Inferior parietal cortex (tissue), 1 donor: ENCODE data around the gene EML5.

Source experiments
- DNase-seq: peaks from one replicate; pipeline ENCODE4 v3.0.0-alpha.2; 2016; ENCODE audit errors: extremely low spot score

The EML5 gene

GRCh38 chr14:88562831-88563686, 229.7 kb downstream of the EML5 start, which contains the start of gene ZC3H14:
TSS of gene ZC3H14 (plus strand) at chr14:88563037. CDS start at chr14:88563134, 97 bp downstream.
- peak; percentile 90 for DNase-seq

GRCh38 chr14:88562532-88562830, 230.3 kb downstream of the EML5 start:
- DNase-seq, result no peak
